Measurements from ENCODE around the gene RBMS3.
A peak's percentile ranks its signal among the peaks of the same experiment; 100 is the strongest.
"Not testable (repeated sequence)": the region's sequence is repeated elsewhere in the genome, so short reads cannot be mapped to it uniquely, and the experiment has no call there.

The RBMS3 gene

DNA sequence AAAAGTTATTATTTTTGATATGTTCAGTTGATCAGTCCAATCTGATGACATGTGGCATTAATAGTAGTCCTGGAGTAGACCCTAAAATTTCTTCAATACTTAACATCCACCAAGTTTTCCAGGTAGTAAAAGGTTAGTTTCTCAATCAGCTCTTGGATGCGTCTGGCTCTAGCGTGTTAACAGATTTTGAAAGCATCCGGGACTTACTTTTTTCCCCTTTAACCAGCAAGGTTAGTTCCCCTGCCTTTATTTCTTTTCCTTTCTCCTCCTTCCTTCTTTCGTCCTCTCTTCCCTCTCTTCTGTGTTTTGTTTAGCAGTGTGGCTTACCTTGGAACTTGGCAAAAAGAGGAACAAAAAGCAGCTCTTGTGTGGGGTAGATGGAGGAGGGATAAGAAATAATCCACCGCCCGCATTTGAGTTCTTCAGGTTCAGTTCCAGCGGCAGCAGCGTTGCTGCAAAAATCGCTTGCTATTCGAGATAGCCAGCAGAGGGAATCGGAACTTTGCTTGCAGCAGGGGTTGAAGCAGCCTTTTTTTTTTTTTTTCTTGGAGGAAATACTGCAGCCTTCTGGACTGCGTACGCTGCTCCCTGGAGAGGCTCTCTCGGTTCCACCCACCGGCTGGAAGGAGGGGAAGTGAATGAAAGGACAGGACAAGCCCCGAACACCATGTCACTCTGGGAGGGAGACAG is at the start of gene RBMS3:
RBMS3 (plus strand) TSS at position 668 of the 690 bp plus-strand sequence.
- DNase-seq, result peak; percentile 70

GRCh38 chr3:29233126-29233525 is 47.7 kb upstream of the RBMS3 start:
- not testable (repeated sequence) for DNase-seq

- DNase-seq, result no peak
Observed at GRCh38 chr3:29236146-29236840, 44.6 kb upstream of the RBMS3 start.

- no peak for DNase-seq
Observed at GRCh38 chr3:29239376-29239775, 41.5 kb upstream of the RBMS3 start.

DNA sequence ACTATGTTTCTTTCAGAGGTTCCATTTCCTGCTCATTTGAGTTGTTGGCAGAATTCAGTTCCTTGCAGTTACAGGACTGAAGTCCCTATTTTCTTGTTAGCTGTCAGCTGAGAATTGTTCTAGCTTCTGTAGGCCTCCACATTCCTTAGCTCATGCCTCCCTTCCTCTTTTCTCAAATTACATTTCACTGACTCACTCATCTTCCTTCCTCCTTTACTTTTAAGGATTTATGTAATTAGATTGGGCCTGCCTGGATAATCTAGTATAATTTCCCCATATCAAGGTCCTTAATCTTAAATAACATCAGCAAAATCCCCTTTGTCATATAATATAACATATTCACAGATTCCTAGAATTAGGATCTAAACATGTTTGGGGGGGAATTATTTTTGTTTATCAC is 40.6 kb upstream of the RBMS3 start:
- peak; percentile 53 for DNase-seq

- no peak for DNase-seq
Observed at GRCh38 chr3:29240887-29241286, 40.0 kb upstream of the RBMS3 start.

GRCh38 chr3:29241855-29242254 is 39.0 kb upstream of the RBMS3 start:
- DNase-seq, result no peak

DNA sequence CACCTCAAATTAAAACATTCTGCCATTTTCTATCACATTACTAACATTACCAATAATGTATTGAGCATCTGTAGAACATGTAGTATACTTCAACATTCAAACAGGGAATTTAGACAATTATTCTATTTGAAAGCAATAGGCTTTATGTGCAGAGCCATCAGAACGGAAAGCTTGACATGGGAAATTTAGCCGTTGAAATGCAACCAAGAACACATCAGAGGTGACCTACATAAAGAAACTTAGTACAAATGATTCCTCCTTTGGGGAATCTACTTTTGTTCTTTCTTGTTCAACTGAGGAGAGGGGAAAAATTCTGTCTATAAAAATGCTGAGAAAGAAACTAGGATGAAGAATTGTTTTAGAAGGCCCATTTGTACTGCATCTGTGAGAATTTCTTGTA is 38.6 kb upstream of the RBMS3 start:
- DNase-seq, result no peak

- peak; percentile 56 for DNase-seq
Observed at GRCh38 chr3:29245441-29245840, 35.4 kb upstream of the RBMS3 start.

DNA sequence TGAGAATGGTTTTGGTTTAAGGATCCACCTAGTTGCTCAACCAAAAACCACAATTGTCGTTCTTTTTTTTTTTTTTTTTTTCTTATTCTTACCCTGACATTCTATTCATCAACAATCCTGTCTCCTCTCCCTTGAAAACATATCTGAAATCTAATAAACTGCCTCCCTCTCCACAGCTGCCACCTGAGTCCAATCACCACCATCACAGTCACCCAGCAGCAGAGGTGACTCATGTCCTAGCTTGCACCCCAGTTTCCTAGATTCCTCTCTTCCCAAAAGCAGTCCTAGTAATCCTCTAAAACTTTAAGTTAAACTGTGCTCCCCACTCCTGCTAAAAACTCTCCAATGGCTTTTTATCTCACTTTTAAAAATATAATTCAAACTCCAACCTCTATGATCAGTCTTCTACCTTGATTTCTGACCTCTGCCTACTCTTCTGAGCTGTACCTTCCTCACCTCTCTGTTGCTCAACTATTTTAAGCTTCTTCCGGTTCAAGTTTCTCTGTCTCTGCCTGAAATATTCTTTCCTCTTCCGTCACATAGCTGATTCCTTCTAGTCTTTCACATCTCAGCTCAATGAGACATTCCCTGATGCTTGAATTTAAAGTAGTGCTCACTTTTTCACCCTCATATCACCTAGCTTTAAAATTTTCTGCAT is 33.7 kb upstream of the RBMS3 start:
- no peak for DNase-seq

DNA sequence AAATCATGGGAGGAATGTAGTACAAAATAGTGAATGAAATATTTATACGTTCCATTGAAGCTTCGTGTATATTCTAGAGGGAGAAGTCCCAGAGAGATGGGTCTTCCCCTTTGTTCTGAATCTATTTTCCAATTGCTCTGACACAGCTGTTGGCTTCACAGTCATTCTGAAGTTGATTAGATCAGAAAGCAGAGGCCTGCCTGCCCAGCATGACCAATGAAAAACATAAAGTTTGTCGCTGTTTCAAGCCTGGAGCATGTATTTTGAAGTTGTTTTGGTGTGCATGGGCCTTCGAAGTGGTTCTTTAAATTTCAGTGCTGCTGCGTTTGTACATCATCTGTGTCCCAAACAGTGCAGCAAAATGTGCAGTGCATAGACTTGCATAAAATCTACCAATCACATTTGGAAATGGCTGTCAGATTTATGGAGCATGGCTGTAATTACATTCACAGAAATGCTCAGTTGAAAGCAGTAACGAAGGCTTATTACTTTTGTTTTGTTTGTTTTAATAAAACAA is 31.0 kb upstream of the RBMS3 start:
- DNase-seq, result no peak

DNA sequence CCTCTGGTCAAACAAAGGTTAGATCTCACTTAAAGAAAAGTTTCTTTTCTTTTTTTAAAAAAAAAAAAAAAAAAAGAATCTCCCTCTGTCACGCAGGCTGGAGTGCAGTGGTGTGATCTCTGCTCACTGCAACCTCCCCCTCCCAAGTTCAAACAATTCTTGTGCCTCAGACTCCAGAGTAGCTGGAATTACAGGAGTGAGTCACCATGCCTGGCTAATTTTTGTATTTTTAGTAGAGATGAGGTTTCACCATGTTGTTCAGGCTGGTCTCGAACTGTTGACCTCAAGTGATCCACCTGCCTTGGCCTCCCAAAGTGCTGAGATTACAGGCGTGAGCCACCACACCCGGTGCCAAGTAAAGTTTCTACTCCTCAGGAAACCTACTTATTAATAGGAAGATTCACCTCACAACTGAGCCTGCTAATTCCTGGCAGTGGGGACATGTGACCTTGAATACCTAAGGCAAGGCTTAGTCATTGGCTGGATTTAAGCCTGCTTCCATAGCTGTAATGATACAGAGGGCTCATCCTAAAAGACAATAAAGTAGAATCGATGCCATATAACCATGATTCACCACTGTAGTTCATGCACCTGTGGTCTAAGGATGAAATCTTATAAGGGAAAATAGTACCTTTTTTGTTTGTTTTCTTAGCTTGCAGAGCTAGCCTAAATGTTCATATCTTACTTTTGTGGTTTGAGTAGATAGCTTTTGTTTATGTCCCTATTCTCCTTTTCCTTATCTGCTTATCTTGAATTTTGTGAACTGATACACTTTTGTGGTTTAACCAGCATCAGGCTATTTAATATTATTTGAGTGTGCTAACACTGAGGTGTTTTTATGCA is 24.8 kb upstream of the RBMS3 start:
- DNase-seq, result no peak

GRCh38 chr3:29258161-29258560 is 22.7 kb upstream of the RBMS3 start:
- DNase-seq, result no peak

GRCh38 chr3:29261119-29261518 is 19.8 kb upstream of the RBMS3 start:
- DNase-seq, result no peak

- no peak for DNase-seq
Observed at GRCh38 chr3:29263476-29263875, 17.4 kb upstream of the RBMS3 start.

DNA sequence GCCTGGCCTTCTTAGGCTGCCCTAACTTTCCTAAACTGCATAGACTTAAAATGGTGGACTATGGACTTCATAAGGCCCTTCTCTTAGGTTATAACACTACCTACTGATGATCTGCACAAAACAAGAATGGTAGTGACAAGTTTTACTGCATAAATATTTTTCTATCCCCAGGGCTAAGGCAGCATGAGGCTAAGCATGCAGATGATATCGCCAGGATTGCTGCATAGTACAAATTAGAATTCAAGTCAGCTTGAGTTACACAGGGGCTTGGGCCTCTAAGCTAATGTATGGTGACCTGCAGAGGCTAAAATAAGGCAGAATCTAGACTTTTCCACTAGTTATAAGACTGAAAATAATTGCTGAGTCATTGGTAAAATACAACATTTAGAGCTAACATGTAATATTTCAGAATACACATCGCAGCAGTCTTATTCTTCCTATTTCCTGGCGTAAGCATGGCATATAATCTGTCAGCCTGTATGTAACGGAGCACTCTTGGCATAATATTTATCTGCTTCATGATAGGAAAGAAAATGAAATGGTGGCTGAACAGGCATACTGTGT is 15.3 kb upstream of the RBMS3 start:
- DNase-seq, result no peak

- no peak for DNase-seq
Observed at GRCh38 chr3:29267226-29267625, 13.6 kb upstream of the RBMS3 start.

- no peak for DNase-seq
Observed at GRCh38 chr3:29268651-29269050, 12.2 kb upstream of the RBMS3 start.

- no peak for DNase-seq
Observed at GRCh38 chr3:29270752-29271151, 10.1 kb upstream of the RBMS3 start.

DNA sequence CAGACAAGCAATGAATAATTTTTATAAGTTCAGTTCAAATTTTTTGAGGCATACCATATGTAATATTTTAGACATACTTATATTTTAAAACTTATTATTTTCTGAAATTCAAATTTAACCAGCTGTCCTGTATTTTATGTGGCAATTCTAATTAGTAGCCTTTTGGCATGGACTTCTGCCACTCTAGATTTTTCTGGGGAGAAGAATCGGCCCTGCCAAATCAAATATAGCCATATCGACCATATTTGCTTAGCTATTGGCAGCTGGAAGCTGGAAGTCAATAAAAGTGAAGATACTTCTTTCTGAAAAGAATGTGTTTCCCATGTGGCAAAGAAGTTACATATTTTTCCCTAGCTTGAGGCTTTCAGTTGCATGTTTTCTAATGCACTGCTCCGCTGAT is 9.4 kb upstream of the RBMS3 start:
- no peak for DNase-seq

DNA sequence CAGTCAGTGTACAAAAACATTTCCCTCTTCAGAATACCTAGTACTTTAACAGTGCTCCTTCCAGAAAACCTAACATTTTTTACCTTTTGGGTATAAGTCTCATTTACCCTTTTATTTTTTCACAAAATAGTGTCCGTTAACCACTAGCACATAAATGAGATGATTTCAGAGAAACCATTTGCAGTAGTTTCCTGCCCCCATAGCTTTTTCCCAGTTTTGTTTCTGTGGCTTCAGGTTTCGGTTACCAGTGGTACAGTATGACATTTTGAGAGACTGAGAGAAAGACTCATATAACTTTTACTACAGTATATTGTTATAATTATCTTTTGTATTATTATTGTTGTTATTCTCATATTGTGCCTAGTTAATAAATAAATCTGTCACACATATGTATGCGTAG is 6.2 kb upstream of the RBMS3 start:
- no peak for DNase-seq

GRCh38 chr3:29275309-29275708 is 5.6 kb upstream of the RBMS3 start:
- DNase-seq, result no peak

GRCh38 chr3:29277249-29277648 is 3.6 kb upstream of the RBMS3 start:
- DNase-seq, result no peak
